H1 (cell line): ENCODE data around the gene NHEJ1. TPM values are rescaled to one million over a fixed set of nuclear protein-coding genes. Genes with fewer than 3 reads are reported as not detected.

ENCODE experiments used
- CTCF ChIA-PET: fragments of 300-600 bp; sonication (Branson Sonifier 250); formaldehyde crosslinking; loops from one replicate; lab custom pipeline; 2021; ENCODE audit not compliant: partially characterized antibody; lab: Charles Lee
- POLR2A ChIA-PET: fragments of 300-600 bp; sonication (Branson Sonifier 250); formaldehyde crosslinking; loops from one replicate; lab custom pipeline; 2021; ENCODE audit warnings: inconsistent platforms; ENCODE audit not compliant: partially characterized antibody; lab: Charles Lee
- DNase-seq, 2 experiments: peaks; one replicate each; pipeline versions ENCODE4 v3.0.0 to v3.0.0-alpha.2; 2010 to 2022; ENCODE audit warnings: low spot score in 2 of 2, low read depth in 1 of 2, mixed read lengths in 1 of 2
- FAIRE-seq: peaks from 2 replicates; lab custom pipeline; 2011; peaks lifted over from hg19 to GRCh38; lab: Jason Lieb, UNC
- H2AFZ ChIP-seq: 2 replicates; pipeline ENCODE4 v1.8.1; 2012; ENCODE audit warnings: low read length, inconsistent platforms
- H2AK5ac ChIP-seq: 2 replicates; pipeline ENCODE4 v1.6.1; 2013; ENCODE audit warnings: low read depth, low read length
- H2BK120ac ChIP-seq: replicated peaks from 2 replicates; pipeline ENCODE3; 2013; ENCODE audit warnings: low read depth, low read length, inconsistent platforms
- H2BK12ac ChIP-seq: 2 replicates; pipeline ENCODE4 v1.6.1; 2013; ENCODE audit warnings: low read depth, low read length
- H2BK15ac ChIP-seq: 2 replicates; pipeline ENCODE4 v1.6.1; 2013; ENCODE audit warnings: low read length
- H2BK20ac ChIP-seq: 2 replicates; pipeline ENCODE4 v1.6.1; 2013; ENCODE audit warnings: low read length
- H2BK5ac ChIP-seq: 2 replicates; pipeline ENCODE4 v1.6.1; 2013; ENCODE audit warnings: low read depth, low read length
- H3K14ac ChIP-seq: 2 replicates; pipeline ENCODE4 v1.6.1; 2013; ENCODE audit warnings: inconsistent platforms; ENCODE audit not compliant: insufficient read length
- H3K18ac ChIP-seq: 2 replicates; pipeline ENCODE4 v1.6.1; 2013; ENCODE audit warnings: low read length; ENCODE audit errors: extremely low read depth
- H3K23ac ChIP-seq: 2 replicates; pipeline ENCODE4 v1.6.1; 2013; ENCODE audit warnings: inconsistent platforms; ENCODE audit not compliant: insufficient read length
- H3K23me2 ChIP-seq: 2 replicates; pipeline ENCODE4 v1.6.1; 2013; ENCODE audit warnings: low read depth, low read length
- H3K27ac ChIP-seq: 2 replicates; pipeline ENCODE4 v1.6.1; 2011; ENCODE audit warnings: low read depth, low read length, inconsistent platforms
- H3K27me3 ChIP-seq, 4 experiments: replicated peaks in 1 of 4; 1 replicate in 1 of 4; 2 replicates in 3 of 4; pipeline versions ENCODE4 v1.6.1 to v1.8.1; 2011 to 2013; ENCODE audit warnings: low read length in 3 of 4, mild to moderate bottlenecking in 3 of 4, inconsistent platforms in 2 of 4, mixed read lengths in 2 of 4, moderate library complexity in 1 of 4; ENCODE audit not compliant: control insufficient read depth in 3 of 4, insufficient read depth in 3 of 4; ENCODE audit errors: extremely low read depth in 1 of 4
- H3K36me3 ChIP-seq, 4 experiments: 2 replicates each; pipeline versions ENCODE4 v1.6.1 to v1.8.1; 2011 to 2013; ENCODE audit warnings: mild to moderate bottlenecking in 4 of 4, low read length in 3 of 4, moderate library complexity in 2 of 4, control low read depth in 1 of 4, inconsistent platforms in 1 of 4; ENCODE audit not compliant: insufficient read depth in 4 of 4, control insufficient read depth in 2 of 4
- H3K4ac ChIP-seq: replicated peaks from 2 replicates; pipeline ENCODE3; 2013; ENCODE audit warnings: low read length, low read depth, mixed read lengths, inconsistent platforms; ENCODE audit not compliant: insufficient read length
- H3K4me1 ChIP-seq, 4 experiments: replicated peaks in 1 of 4; 1 replicate in 1 of 4; 2 replicates in 3 of 4; pipeline versions ENCODE4 v1.6.1 to v1.8.1; 2011 to 2013; ENCODE audit warnings: low read length in 3 of 4, inconsistent platforms in 2 of 4, mixed read lengths in 1 of 4; ENCODE audit not compliant: insufficient read depth in 4 of 4, control insufficient read depth in 3 of 4
- H3K4me2 ChIP-seq, 2 experiments: 2 replicates each; pipeline versions ENCODE4 v1.6.1 to v1.8.1; 2011 to 2013; ENCODE audit warnings: low read depth in 2 of 2, low read length in 2 of 2, control low read depth in 1 of 2, inconsistent platforms in 1 of 2, mild to moderate bottlenecking in 1 of 2; ENCODE audit not compliant: insufficient read depth in 1 of 2
- H3K4me3 ChIP-seq, 4 experiments: fragments of 200-600, 300-600 bp in 1 of 4; sonication (generic), shearing (Covaris generic), sonication (Bioruptor Twin) in 1 of 4; 2 replicates each; pipeline versions ENCODE4 v1.5.1 to v1.8.1; 2011 to 2016; ENCODE audit warnings: low read length in 4 of 4, low read depth in 3 of 4, control low read depth in 2 of 4, inconsistent platforms in 2 of 4, mild to moderate bottlenecking in 2 of 4, mixed read lengths in 1 of 4, moderate library complexity in 1 of 4; ENCODE audit not compliant: insufficient read depth in 2 of 4; ENCODE audit errors: extremely low read depth in 1 of 4
- H3K56ac ChIP-seq: replicated peaks from 2 replicates; pipeline ENCODE3; 2013; ENCODE audit warnings: low read depth, mild to moderate bottlenecking, mixed read lengths, low read length, inconsistent platforms; ENCODE audit not compliant: insufficient read length
- H3K79me1 ChIP-seq: 2 replicates; pipeline ENCODE4 v1.6.1; 2013; ENCODE audit warnings: low read depth, low read length, control low read depth
- H3K79me2 ChIP-seq, 2 experiments: 2 replicates each; pipeline versions ENCODE4 v1.6.1 to v1.8.1; 2012 to 2013; ENCODE audit warnings: low read length in 2 of 2, mild to moderate bottlenecking in 2 of 2, inconsistent platforms in 1 of 2; ENCODE audit not compliant: insufficient read depth in 2 of 2, control insufficient read depth in 1 of 2
- H3K9ac ChIP-seq, 4 experiments: replicated peaks in 1 of 4; 1 replicate in 1 of 4; 2 replicates in 3 of 4; pipeline versions ENCODE4 v1.6.1 to v1.8.1; 2011 to 2013; ENCODE audit warnings: low read depth in 3 of 4, low read length in 3 of 4, control low read depth in 2 of 4, mild to moderate bottlenecking in 2 of 4, moderate library complexity in 2 of 4, inconsistent platforms in 1 of 4; ENCODE audit errors: extremely low read depth in 1 of 4
- H3K9me3 ChIP-seq, 2 experiments: 2 replicates each; pipeline versions ENCODE4 v1.6.1 to v1.8.1; 2012 to 2013; ENCODE audit warnings: mild to moderate bottlenecking in 2 of 2, moderate library complexity in 2 of 2, control low read depth in 1 of 2, inconsistent platforms in 1 of 2, low read depth in 1 of 2, low read length in 1 of 2, mixed read lengths in 1 of 2; ENCODE audit not compliant: insufficient read depth in 2 of 2
- H4K20me1 ChIP-seq, 2 experiments: replicated peaks in 1 of 2; 2 replicates each; pipeline versions ENCODE3 to v1.8.1; 2011 to 2013; ENCODE audit warnings: inconsistent platforms in 2 of 2, low read length in 2 of 2, mild to moderate bottlenecking in 1 of 2; ENCODE audit not compliant: insufficient read depth in 2 of 2, control insufficient read depth in 1 of 2
- H4K5ac ChIP-seq: 2 replicates; pipeline ENCODE4 v1.6.1; 2013; ENCODE audit warnings: low read length, low read depth, mixed read lengths, inconsistent platforms; ENCODE audit not compliant: insufficient read length
- H4K8ac ChIP-seq: 2 replicates; pipeline ENCODE4 v1.8.0; 2013; ENCODE audit warnings: mild to moderate bottlenecking, moderate library complexity, low read length, inconsistent platforms; ENCODE audit not compliant: insufficient read depth; ENCODE audit errors: extremely low read depth
- H4K91ac ChIP-seq: replicated peaks from 2 replicates; pipeline ENCODE3; 2013; ENCODE audit warnings: low read length, mixed read lengths, inconsistent platforms; ENCODE audit not compliant: insufficient read length
- ATF3 ChIP-seq: IDR thresholded peaks from 2 replicates; pipeline ENCODE4 v1.6.1; 2011; ENCODE audit warnings: low read depth, mild to moderate bottlenecking, low read length; ENCODE audit not compliant: insufficient read depth
- BCL11A ChIP-seq, 2 experiments: IDR thresholded peaks; one replicate each; pipeline ENCODE4 v1.6.1; 2011; ENCODE audit warnings: low read depth in 2 of 2, low read length in 2 of 2, mild to moderate bottlenecking in 2 of 2
- E2F6 ChIP-seq: IDR thresholded peaks from 2 replicates; pipeline ENCODE4 v1.6.1; 2012; ENCODE audit warnings: inconsistent platforms
- KDM5A ChIP-seq: fragments of 200-600 bp; IDR thresholded peaks from 2 replicates; pipeline ENCODE4 v1.7.1; 2012; ENCODE audit warnings: mild to moderate bottlenecking, low read length, inconsistent platforms, mixed read lengths
- RFX5 ChIP-seq: IDR thresholded peaks from 2 replicates; pipeline ENCODE4 v1.6.1; 2011; ENCODE audit warnings: low read depth, low read length, improper control_type of control experiment, borderline replicate concordance
- TAF1 ChIP-seq: IDR thresholded peaks from 2 replicates; pipeline ENCODE4 v1.6.1; 2011; ENCODE audit warnings: mild to moderate bottlenecking, low read depth, low read length
- polyA plus RNA-seq, 7 experiments: library from polyadenylated mRNA; depleted of rRNA in 3 of 7; stranded (reverse) in 5 of 7; unstranded in 2 of 7; fragments of >200 nt in 5 of 7; fragments of 200-250 nt in 2 of 7; gene quantifications; 1 replicate in 5 of 7; 2 replicates in 1 of 7; 4 replicates in 1 of 7; pipeline versions ENCODE4 v1.2.1 to v1.2.3, GENCODE V29; 2011 to 2013; ENCODE audit warnings: missing spikeins in 2 of 7, mixed read lengths in 2 of 7
- total RNA-seq: library from RNA; stranded (reverse); fragmentation: NEBNext Ultra II Directional; extraction: Animal tissue kit (Norgen Biotek cat#: 25700); gene quantifications from 2 replicates; pipeline ENCODE4 v1.2.1, GENCODE V29; 2021

NHEJ1 gene
- total and polyA plus RNA-seq, 2 of the 8 experiments (the other 6 are each of a cell fraction or from before 2014, with no cell fraction given), result 22.7 to 24.1 TPM

GRCh38 chr2:219086196-219086595, 74.4 kb downstream of the NHEJ1 start:
- H3K9me3 ChIP-seq, result no peaks in the 10 kb centered on the region
- no peak overlapping the region for H2BK5ac ChIP-seq
- no peak overlapping the region for H3K23ac ChIP-seq
- TF ChIP-seq ATF3 (no peak), KDM5A (no peak), BCL11A (IDR thresholded peaks at IDR 0.05; ENCODE audit: low read depth in 2 of 2, low read length in 2 of 2) (no peak), TAF1 (no peak), RFX5 (no peak), E2F6 (no peak)
- peaks cover 0 to 4% of the 10 kb centered on the region in 2 experiments for H4K20me1 ChIP-seq
- H4K91ac ChIP-seq, result no peak overlapping the region
- H3K23me2 ChIP-seq, result no peaks in the 10 kb centered on the region
- no peak overlapping the region for H3K27ac ChIP-seq
- H2BK15ac ChIP-seq, result no peak overlapping the region
- no peaks in the 10 kb centered on the region for H3K4me1 ChIP-seq
- no peaks in the 10 kb centered on the region for H3K27me3 ChIP-seq
- ChIA-PET POLR2A (interaction anchor here (0.7 to 0.8 kb wide), 2 partner anchors 11 to 131 kb away, joined by 3 read pairs; no protein-coding TSS in a partner anchor), CTCF (interaction anchor here (0.7 to 62.8 kb wide), 6 partner anchors 13 to 70 kb away, joined by 3 to 1777 read pairs (median 14); no protein-coding TSS in a partner anchor)
- no peak overlapping the region for H3K9ac ChIP-seq
- H3K36me3 ChIP-seq, result no peaks in the 10 kb centered on the region
- H3K56ac ChIP-seq, result no peak overlapping the region
- H3K14ac ChIP-seq, result no peak overlapping the region
- no peak overlapping the region for H2BK12ac ChIP-seq
- H2AFZ ChIP-seq, result no peak overlapping the region
- DNase-seq (no peak), FAIRE-seq (no peak)
- no peak overlapping the region for H4K8ac ChIP-seq
- H2BK120ac ChIP-seq, result no peak overlapping the region
- no peak overlapping the region for H4K5ac ChIP-seq
- H3K4ac ChIP-seq, result no peak overlapping the region
- H3K79me2 ChIP-seq, result no peaks in the 10 kb centered on the region
- H3K18ac ChIP-seq, result no peak overlapping the region
- H3K4me2 ChIP-seq, result no peak overlapping the region
- no peak overlapping the region for H2AK5ac ChIP-seq
- no peaks in the 10 kb centered on the region for H3K79me1 ChIP-seq
- no peak overlapping the region for H3K4me3 ChIP-seq
- no peak overlapping the region for H2BK20ac ChIP-seq
